NCI-H2171 (cell line): Measurements from ENCODE around the gene UBA5.

ENCODE experiments used
- DNase-seq: peaks from one replicate; lab custom pipeline; 2025; lab: John Stamatoyannopoulos, UW

The UBA5 gene

DNA sequence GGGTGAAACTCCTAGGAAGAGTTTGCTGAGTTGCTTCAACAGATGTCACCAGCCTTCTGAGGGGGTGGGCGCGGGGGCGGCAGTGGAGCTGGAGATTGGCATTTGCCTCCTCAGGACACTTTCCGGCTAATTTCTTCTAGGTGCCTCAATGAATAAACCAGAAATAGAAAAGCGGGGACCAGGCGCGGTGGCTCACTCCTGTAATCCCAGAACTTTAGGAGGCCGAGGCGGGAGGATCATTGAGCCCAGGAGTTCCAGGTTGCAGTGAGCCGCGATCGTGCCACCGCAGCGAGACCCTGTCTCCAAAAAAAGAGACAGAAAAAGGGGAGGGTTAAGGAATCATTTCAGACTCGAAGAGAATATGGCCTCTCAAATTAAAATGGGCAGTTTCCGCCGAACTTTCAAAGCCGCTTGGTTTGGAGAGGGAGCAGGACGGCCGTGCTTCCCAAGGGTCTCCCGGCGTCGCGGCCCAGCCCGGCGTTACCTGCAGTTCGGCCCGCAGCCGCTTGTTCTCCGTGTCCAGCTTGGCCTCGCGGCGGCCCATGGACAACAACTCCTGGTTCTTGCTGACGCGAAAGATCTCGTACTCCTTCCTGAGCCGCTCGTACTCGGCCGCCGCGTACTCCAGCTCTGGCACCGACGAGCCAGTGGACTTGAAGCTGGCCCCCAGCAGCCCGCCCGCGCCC lies 61.5 kb downstream of the UBA5 start:
- no peak for DNase-seq

- DNase-seq = peak; percentile 92
Observed at GRCh38 chr3:132722165-132723023, 62.3 kb downstream of the UBA5 start, which contains the start of gene NPHP3. Gene NPHP3, minus strand, starts transcription at chr3:132722409. Its CDS starts 54 bp downstream, at chr3:132722355.

DNA sequence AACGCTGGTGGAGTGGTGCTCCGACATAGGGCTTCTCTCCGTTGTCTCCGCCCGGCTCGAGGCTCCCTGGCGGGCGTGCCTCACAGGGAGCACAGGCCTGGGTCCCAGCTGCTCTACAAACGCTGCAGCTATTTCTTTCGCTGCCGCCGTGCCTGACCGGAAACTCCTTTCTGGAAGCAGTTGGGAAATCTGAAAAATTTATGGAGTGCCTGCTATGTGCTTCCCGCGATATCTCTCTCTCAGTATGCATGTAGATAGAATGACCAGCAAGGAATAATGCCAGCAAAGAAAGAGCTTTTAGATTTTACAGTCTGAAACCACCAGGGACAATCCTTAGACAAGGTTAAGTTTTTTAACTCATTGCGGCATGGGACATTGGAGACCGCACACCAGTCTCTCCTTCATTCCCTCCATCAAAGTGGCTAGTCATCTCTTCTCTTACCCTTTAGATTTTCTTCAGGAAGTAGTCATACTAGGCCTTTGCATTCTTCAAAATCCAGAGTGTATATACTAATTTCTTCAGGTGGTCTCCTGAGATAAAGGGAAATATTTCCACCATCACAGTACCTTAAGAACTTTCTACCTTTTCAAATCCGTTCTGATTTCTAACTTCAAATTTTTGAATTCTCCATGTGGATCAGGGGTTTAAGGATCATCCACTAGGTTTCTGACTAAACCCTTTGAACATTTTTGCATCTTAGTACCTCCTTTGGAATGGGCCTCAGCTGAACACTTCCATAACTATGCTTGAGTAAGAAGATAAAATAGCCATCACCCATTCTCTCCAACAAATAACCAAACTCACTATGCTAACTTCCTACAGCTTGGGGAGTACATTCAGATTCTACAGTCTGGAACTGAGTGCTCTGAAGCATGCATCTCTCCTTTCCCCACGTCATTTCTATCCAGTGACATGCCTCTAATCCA lies 63.2 kb downstream of the UBA5 start:
- DNase-seq = no peak

GRCh38 chr3:132726341-132726823 lies 66.3 kb downstream of the UBA5 start:
- peak; percentile 10 for DNase-seq
